CD4-positive, alpha-beta T cell treated with Interleukin-17A for 1 hour (primary cell): ENCODE data around the gene C2CD4C.
"Not testable (repeated sequence)": the region's sequence is repeated elsewhere in the genome, so short reads cannot be mapped to it uniquely, and the experiment has no call there.

Experiments
- DNase-seq: peaks from one replicate; pipeline ENCODE4 v3.0.0-alpha.2; 2020

The C2CD4C gene, protein sequence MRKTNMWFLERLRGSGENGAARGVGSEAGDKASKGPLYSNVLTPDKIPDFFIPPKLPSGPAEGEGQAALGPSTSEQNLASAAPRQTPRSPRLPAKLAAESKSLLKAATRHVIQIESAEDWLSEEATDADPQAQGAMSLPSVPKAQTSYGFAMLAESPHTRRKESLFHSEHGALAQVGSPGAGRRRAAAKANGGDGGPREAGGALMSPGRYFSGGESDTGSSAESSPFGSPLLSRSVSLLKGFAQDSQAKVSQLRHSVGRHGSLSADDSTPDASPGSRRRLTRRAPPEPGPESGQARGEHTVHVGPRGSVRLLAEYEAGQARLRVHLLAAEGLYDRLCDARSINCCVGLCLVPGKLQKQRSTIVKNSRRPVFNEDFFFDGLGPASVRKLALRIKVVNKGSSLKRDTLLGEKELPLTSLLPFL

DNA sequence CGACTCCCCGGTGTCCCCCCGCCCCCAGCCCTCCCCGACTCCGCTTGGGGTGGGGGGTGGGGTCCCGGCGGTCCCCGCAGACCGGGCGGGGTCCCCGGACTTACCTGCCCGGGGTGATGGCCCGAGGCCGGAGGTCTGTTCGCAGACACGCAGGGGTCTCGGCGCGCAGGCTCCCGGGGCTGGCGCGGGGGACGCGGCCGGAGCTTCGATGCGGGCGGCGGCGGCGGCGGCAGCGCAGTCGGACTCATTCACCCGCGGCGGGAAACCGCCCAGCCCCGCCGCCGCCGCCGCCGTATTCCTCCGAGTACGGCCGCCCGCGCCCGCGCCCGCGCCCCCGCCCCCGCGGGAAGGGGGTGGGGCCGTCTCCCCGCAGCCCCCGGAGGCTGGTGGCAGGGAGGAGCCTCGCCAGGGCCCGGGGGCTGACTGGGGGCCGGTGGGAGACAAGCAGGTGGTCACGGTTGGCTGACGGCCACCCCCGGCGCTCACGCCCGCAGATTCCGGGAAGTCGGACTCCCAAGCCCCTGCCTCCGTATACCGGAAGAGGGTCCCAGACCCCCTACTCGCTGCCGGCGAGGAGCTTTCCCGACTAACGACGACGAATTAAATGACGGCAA, at the start of gene C2CD4C:
C2CD4C (minus strand) TSS at position 246 of the 614 bp plus-strand sequence. CDS start 786 bp downstream, outside the sequence.
- peak; percentile 19 for DNase-seq

DNA sequence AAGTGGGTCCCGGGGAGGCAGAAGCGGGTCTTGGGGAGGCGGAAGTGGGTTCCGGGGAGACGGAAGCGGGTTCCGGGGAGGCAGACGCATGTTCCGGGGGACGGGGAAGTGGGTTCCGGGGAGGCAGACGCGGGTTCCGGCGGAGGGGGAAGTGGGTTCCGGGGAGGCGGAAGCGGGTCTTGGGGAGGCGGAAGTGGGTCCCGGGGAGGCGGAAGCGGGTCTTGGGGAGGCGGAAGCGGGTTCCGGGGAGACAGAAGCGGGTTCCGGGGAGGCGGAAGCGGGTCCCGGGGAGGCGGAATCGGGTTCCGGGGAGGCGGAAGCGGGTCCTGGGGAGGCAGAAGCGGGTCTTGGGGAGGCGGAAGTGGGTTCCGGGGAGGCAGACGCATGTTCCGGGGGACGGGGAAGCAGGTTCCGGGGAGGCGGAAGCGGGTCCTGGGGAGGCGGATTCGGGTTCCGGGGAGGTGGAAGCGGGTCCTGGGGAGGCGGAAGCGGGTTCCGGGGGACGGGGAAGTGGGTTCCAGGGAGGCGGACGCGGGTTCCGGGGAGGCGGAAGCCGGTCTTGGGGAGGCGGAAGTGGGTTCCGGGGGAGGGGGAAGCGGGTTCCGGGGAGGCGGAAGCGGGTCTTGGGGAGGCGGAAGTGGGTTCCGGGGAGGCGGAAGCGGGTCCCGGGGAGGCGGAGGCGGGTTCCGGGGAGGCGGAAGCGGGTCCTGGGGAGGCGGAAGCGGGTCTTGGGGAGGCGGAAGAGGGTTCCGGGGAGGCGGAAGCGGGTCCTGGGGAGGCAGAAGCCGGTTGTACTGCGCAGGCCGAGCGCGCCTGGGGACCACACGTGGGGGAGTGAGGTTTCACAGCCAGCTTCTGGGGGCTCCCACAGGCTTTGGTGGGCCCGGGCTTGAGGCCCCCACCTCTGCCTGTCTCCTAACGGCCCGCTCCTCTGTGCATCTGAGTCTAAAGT, 49.4 kb upstream of the C2CD4C start:
- no peak for DNase-seq

DNA sequence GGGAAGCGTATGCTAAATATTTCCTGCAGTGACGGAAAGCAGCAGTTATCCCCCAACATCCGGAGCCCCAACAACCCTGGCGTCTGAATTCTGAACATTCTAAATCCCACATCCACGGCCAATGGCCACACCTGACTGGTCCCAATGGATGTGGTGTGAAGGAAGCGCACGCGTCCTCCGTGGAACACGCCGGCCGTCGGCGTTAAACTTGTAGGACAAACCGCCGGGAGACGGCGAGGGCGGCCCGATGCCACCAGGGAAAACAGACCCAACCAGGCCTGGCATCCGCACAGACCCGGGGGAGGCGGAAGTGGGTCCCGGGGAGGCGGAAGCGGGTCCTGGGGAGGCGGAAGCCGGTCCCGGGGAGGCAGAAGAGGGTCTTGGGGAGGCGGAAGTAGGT, 48.7 kb upstream of the C2CD4C start:
- DNase-seq: no peak

DNA sequence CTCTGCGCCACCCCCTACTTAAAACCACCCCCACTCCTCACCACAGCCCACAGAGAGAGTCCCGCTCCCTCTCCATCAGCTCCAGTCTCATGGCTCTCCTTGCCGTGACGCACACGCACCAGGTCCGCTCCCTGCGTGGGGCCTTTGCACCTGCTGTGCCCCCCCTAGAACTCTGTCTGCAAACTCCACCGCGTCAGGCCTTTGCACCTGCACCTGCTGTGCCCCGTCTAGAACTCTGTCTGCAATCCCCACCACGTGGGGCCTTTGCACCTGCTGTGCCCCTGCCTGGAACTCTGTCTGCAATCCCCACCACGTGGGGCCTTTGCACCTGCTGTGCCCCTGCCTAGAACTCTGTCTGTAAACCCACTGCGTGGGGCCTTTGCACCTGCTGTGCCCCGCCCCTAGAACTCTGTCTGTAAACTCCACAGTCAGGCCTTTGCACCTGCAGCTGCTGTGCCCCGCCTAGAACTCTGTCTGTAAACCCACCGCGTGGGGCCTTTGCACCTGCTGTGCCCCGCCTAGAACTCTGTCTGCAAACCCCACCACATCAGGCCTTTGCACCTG, 47.7 kb upstream of the C2CD4C start:
- no peak for DNase-seq

DNA sequence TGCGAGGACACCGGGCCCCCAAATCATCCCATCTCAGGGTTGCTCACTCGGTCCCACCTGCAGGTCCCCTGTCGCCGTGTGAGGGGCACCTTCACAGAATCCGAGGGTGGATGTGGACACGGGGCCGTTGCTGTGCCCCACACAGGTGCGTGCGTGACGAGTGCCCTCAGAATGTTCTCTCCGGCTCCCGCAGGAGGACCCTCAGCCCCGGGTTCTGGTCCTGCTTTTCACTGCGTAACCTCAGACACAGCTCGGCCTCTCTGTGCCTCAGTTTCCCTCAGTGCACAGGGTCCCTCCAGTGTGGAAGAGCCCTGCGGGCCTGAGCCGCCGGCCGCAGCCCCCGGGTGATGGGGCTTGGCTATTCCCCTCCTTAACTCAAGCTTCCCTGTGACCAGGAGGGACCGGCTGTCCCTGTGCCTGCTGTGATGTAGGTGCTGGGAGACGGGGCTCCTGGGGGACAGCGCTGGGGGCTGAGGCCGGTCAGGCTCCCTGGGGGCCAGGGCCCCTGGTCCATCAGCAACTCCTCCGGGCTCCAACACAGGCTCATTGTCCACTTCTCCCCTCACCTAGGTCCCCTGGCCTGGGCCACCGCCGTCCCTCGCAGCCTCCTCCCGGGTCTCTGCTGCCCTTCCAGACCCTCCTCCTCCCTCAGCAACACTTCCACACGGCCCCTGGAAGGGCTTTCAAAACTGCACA, 47.1 kb upstream of the C2CD4C start:
- DNase-seq: no peak

DNA sequence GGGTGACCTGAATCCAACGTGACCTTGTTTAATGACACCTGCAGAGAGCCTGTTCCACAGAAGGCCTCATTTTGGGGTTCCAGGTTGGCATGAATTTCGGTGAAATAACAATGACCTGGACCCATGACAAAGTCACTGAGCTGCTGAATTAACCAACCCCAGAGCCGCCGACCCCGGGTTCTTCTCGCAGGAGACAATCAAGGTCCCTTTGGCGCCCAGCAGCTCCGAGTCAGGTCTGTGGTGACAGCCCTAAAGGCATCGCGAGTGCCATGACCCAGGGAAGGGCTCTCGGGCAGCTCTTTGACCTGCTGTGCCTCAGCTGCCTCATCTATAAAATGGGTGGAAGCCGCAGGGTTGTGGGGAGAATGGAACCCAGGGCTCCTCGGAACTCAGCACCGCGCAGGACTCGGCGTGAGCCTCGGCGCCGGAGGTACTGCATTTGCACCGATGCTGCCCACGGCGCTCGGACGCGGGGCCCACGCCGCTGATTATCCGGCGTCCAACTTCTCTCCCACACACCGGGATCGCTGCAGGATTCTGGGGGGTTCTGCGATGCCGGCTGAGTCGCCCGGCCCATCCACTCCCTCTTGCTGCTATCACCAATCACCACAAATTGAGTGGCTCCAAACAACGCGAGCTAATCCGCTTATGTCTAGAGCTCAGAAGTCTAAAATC, 46.2 kb upstream of the C2CD4C start:
- no peak for DNase-seq

DNA sequence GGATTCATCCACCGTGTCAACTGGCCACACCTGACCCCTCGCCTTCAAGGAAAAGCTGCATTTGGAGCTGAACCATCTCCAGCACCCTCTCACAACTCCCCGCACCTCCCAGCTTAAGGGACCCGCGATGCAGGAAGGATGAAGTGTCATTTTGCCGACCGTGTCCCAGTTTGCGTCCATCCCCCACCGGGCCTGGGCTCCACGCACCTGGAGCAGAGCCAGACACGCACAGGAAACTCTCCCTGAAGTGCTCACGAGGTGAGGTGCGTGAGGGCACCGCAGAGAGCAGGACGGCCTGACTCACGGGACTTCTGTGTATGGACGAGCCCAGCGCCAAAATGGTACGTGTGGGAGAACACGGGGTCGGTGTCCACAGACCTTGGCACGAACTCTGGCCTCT, 44.7 kb upstream of the C2CD4C start:
- DNase-seq: no peak

DNA sequence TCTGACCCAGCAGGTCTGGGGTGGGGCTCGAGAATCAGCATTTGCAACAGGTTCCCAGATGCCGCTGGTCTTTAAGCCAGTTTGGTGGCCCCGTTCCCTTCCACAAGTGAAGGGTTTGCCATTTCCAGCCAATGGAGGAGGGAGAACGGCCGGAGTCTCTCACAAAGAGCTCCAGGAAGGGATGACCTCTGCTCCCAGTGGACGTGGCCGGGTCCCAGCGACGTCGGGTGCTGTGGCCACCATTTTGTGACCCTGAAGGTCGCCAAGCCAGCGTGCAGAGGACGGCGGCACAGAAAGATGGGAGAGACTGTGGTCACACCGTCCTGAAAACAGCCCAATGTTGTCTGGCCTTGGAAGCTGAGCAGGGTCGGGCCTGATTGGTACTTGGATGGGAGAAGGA, 43.9 kb upstream of the C2CD4C start:
- no peak for DNase-seq

DNA sequence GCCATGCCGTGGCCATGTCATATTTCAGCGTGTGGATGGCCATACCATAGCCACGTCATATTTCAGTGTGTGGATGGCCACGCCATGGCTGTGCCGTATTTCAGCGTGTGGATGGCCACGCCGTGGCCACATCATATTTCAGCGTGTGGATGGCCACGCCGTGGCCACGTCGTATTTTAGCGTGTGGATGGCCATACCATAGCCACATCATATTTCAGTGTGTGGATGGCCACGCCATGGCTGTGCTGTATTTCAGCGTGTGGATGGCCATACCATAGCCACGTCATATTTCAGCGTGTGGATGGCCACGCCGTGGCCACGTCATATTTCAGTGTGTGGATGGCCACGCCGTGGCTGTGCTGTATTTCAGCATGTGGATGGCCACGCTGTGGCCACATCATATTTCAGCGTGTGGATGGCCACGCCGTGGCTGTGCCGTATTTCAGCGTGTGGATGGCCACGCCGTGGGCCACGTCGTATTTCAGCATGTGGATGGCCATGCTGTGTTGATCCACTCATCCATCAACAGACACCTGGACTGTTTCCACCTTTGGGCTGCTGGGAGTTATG, 42.0 kb upstream of the C2CD4C start:
- DNase-seq: not testable (repeated sequence)

DNA sequence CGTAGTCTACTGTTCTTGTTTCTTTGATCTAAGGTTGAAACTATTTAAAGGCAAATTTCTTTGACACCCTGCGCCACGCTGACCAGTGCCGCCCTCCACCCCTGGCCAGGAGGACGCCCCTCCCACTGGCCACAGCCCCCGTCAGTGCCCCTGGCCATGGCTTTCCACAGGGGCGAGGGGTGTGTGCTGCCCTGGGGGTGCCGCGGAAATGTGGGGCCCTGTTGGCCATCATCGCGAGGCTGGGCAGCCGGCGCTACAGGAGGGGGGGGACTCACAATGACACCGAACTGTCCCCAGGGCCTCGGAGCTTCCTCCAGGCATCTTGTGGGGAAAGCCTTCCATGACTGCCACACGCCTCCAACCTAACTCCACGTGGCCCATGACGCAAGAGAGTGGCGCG, 41.0 kb upstream of the C2CD4C start:
- no peak for DNase-seq

DNA sequence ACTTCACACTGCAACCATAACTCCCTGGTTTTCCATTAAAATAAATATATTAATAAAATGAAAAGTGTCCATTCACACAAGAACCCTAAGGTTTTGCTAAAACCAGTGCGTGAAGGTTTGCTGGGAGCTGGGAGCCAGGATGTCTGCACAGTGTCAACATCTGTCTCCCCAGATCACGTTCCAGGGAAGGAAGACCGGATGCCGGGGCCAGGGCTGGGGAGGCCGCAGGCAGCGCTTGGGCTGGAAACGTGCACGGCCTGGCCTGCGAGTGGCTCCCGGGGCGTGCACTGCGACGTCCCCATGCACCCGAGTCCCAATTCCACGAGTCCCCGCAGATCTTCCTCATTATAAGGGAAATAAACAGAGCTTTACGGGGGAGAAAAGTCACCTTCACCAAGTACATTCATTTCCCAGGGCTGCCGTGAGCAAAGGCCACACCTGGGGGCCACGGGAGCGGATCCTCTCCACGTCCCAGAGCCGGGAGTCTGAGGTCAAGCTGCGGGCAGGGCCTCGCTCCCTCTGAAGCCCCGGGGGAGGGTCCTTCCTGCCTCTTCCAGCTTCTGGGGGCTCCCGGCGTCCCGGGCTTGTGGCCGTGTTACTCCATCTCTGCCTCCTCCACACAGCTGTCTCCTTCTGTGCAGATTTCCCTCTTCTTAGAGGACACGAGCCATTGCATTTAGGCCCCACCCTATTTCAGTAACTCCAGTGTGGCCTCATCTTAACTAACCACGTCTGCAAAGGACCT, 39.0 kb upstream of the C2CD4C start:
- no peak for DNase-seq

DNA sequence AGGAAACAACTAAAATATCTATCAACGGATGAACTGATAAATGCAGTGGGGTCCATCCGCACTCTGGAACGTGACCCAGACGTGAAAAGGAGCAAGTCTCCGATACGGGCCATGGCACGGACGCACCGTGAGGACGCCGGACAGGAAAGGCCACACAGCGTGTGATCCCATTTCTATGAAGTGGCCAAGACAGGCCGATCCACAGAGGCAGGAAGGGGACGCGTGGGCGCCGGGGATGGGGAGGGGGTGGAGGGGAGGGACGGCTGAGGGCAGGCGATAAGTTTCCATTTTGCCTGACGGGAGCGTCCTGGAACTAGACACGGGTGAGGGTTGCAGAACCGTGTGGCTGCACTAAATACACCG, 38.1 kb upstream of the C2CD4C start:
- no peak for DNase-seq

DNA sequence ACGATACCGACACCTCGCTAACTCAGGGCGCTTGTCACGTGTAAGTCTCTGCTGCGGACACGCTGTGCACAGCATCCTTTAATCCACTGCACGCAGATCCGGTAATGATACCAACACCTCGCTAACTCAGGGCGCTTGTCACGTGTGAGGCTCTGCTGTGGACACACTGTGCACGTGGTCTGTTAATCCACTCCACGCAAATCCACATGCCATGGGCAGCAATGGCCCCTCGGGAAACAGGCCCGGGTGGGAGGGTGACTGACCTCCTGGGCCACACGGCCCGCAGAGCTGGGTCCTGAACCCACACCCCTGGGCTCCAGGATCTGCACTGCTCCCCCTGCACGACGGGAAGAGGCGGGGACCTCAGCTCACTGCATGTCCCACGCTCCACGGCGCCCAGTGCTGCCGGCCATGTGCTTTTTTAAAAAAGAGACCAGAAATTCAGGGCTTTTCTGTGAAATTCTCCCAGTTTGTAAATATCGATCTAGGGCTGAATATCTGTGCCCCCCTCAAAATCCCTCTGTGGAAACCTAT, 35.8 kb upstream of the C2CD4C start:
- no peak for DNase-seq

DNA sequence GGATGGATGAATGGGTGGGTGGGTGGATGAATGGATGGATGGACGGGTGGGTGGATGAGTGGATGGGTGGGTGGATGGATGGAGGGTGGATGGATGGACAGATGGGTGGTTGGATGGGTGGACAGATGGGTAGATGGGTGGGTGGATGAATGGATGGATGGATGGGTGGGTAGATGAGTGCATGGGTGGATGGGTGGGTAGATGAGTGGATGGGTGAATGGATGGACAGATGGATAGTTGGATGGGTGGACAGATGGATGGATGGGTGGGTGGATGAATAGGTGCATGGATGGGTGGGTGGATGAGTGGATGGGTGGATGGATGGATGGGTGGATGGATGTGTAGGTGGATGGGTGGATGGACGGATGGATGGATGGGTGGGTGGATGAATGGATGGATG, 34.1 kb upstream of the C2CD4C start:
- no peak for DNase-seq

DNA sequence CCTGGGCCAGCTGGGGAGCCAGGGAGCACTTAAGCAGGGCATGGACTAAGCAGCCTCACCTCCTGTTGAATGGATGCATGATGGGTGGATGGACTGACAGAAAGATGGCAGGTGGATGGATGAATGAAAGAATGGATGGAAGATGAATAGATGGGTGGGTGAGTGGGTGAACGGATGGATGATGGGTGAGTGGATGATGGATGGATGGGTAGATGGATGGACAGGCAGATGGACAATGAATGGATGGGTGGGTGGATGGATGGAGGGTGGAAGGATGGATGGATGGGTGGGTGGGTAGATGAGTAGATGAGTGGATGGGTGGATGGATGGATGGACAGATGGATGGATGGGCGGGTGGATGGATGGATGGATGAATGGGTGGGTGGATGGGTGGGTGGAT, 33.1 kb upstream of the C2CD4C start:
- DNase-seq: no peak

DNA sequence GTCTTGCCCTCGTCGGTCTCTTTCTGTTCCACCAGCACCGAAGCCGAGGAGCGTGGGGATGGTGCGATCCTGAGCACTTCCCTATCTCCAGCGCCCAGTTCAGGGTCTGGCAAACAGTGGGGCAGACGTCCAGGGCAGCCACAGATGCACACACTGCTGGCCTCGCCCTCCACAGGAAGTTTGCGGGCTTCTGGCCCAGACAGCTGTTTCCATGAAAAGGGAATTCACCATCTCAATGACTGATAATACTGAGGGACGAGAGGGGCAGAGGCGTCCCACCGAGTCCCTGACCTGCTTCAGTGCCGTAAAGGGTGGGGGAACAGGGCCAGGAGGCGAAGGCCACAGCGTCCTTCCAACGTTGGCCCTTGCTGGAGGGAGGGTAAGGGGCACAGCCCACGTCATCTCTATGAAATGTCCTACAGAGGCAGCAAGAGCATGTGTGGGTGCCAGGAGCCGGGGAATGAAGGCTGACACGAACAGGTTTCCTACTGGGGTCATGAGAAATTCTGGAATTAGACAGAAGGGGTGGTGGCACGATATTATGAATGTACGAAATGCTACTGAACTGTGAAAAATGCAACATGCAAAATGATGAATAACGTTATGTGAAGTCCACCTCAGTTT, 32.4 kb upstream of the C2CD4C start:
- DNase-seq: no peak

DNA sequence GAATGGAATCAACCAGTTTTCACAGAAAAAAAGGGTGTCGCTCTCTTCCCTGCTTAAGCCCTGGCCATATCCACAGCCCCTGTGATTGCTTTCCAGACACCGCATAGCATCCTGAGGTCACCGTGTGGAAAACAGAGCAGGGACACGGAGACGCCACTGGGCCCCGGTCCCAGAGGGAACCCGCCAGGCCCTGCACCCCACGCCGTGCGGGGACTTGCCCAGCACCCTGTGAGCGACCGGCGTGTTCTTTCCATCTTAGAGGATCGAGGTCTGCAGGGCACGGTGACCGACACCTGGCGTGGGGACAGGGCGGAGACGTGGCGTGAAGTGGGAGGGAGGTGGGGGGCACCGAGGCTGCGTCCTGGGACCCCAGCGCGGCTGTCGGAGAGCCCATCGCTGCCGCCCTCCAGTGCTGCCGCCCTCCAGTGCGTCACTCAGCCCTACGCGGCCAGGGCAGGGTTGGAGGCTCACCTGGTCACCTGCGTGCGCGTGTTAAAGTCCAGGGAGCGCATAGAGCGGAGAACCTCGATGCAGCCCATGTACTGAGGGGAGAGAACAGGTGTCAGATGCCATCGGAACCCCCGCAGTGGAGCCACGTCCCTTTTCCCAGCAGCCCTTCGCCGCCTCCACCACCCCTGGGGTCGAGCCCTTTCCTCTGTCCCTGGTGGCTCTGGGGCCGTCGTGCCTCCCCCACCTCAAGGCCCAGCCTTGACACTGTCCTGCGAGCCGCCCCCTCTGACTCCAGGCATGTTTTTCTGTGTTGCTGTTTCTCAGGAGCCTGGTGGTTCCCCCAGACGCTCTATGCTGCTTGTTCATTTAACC, 31.7 kb upstream of the C2CD4C start:
- no peak for DNase-seq

DNA sequence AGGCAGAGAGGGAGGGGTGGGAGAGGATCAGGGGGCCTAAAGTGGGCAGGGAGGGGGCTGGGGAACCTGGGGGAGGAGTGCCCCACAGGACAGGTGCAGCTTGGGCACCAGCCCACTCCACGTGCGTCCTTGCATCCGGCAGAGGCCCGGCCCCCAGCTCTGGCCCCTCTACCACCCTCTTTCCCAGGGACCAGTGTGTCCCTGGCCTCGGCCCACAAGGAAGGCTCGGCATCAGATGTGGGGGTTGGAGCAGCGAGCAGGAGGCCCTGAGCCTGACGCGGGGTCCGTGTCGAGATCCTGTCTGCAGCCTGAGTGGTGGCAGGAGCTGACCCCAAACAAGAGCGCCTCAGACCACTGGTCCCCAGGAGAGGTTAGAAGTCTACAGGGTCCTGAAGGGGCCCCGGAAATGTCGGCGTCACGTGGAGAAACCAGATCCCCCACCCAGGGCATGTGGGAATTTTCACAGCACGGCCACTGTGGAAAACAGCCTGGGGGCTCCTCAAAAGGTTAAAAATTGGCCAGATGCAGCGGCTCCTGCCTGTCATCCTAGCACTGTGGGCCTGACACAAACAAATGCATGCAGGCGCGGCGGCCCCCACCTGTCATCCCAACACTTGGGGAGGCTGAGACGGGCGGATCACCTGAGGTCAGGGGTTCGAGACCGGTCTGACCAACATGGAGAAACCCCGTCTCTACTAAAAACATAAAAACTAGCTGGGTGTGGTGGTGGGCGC, 30.4 kb upstream of the C2CD4C start:
- DNase-seq: no peak
